ENCODE measurements around the gene VANGL2.

Gene VANGL2

GRCh38 chr1:160429125-160429561 is 28.8 kb downstream of the VANGL2 start (continued):
- TF ChIP-seq ARNTL (CRISPR knock-in tag; IDR thresholded peaks at IDR 0.05; ENCODE audit: borderline replicate concordance, low read depth) (no peak), ZFP3 (CRISPR knock-in tag; IDR thresholded peaks at IDR 0.05) (no peak)

- TF ChIP-seq OSR1 (CRISPR knock-in tag; IDR thresholded peaks at IDR 0.05), result no peak
- no peak for TF ChIP-seq TOX (CRISPR knock-in tag; IDR thresholded peaks at IDR 0.05; ENCODE audit: borderline replicate concordance)
- TF ChIP-seq CREB5 (CRISPR knock-in tag; IDR thresholded peaks at IDR 0.05; ENCODE audit: low read depth), result no peak
- TF ChIP-seq ZC3H10 (CRISPR knock-in tag; IDR thresholded peaks at IDR 0.05), result no peak
- TF ChIP-seq ZNF8 (CRISPR knock-in tag; IDR thresholded peaks at IDR 0.05), result no peak
- TF ChIP-seq ZNF70 (CRISPR knock-in tag; IDR thresholded peaks at IDR 0.05), result no peak
- no peak for TF ChIP-seq ZFP3 (CRISPR knock-in tag; IDR thresholded peaks at IDR 0.05)
- TF ChIP-seq ZNF565 (CRISPR knock-in tag; conservative IDR thresholded peaks at IDR 0.05; ENCODE audit: low read depth), result no peak
- TF ChIP-seq PPARA (CRISPR knock-in tag; IDR thresholded peaks at IDR 0.05; ENCODE audit: borderline replicate concordance), result no peak
- no peak for TF ChIP-seq SNAI2 (CRISPR knock-in tag; IDR thresholded peaks at IDR 0.05)
- no peak for TF ChIP-seq TSHZ2 (CRISPR knock-in tag; IDR thresholded peaks at IDR 0.05)
- TF ChIP-seq ARNTL (CRISPR knock-in tag; IDR thresholded peaks at IDR 0.05; ENCODE audit: borderline replicate concordance, low read depth), result no peak
- no peak for TF ChIP-seq CSDC2 (CRISPR knock-in tag; IDR thresholded peaks at IDR 0.05)
- TF ChIP-seq CSRNP3 (CRISPR knock-in tag; IDR thresholded peaks at IDR 0.05), result no peak
- no peak for TF ChIP-seq RARB (CRISPR knock-in tag; IDR thresholded peaks at IDR 0.05)
- TF ChIP-seq ESRRG (CRISPR knock-in tag; IDR thresholded peaks at IDR 0.05), result no peak
- TF ChIP-seq TCF4 (CRISPR knock-in tag; IDR thresholded peaks at IDR 0.05; ENCODE audit: borderline replicate concordance), result no peak
- TF ChIP-seq GLIS3 (CRISPR knock-in tag; IDR thresholded peaks at IDR 0.05), result no peak
- ATAC-seq, result no peak
These were observed 29.6 kb downstream of the VANGL2 start for GRCh38 chr1:160429702-160430535.

GRCh38 chr1:160431006-160431405 is 30.6 kb downstream of the VANGL2 start:
- ATAC-seq, result no peak
- TF ChIP-seq SNAI2 (CRISPR knock-in tag; IDR thresholded peaks at IDR 0.05), result no peak
- no peak for TF ChIP-seq CSDC2 (CRISPR knock-in tag; IDR thresholded peaks at IDR 0.05)
- TF ChIP-seq TCF4 (CRISPR knock-in tag; IDR thresholded peaks at IDR 0.05; ENCODE audit: borderline replicate concordance), result no peak
- TF ChIP-seq ZNF565 (CRISPR knock-in tag; conservative IDR thresholded peaks at IDR 0.05; ENCODE audit: low read depth), result no peak
- no peak for TF ChIP-seq TOX (CRISPR knock-in tag; IDR thresholded peaks at IDR 0.05; ENCODE audit: borderline replicate concordance)
- TF ChIP-seq GLIS3 (CRISPR knock-in tag; IDR thresholded peaks at IDR 0.05), result no peak
- TF ChIP-seq ZFP30 (CRISPR knock-in tag; IDR thresholded peaks at IDR 0.05), result no peak
- TF ChIP-seq ZC3H10 (CRISPR knock-in tag; IDR thresholded peaks at IDR 0.05), result no peak
- no peak for TF ChIP-seq POU6F1 (CRISPR knock-in tag; IDR thresholded peaks at IDR 0.05; ENCODE audit: borderline replicate concordance, low read depth)
- no peak for TF ChIP-seq CSRNP3 (CRISPR knock-in tag; IDR thresholded peaks at IDR 0.05)
- TF ChIP-seq PPARA (CRISPR knock-in tag; IDR thresholded peaks at IDR 0.05; ENCODE audit: borderline replicate concordance), result no peak
- no peak for TF ChIP-seq RARB (CRISPR knock-in tag; IDR thresholded peaks at IDR 0.05)
- no peak for TF ChIP-seq ZFP3 (CRISPR knock-in tag; IDR thresholded peaks at IDR 0.05)
- no peak for TF ChIP-seq ISL1 (CRISPR knock-in tag; IDR thresholded peaks at IDR 0.05)
- no peak for TF ChIP-seq ESRRG (CRISPR knock-in tag; IDR thresholded peaks at IDR 0.05)

Data from SK-N-SH treated with all-trans-retinoic acid at 6 μM for 48 hours (cell line).